Prostate gland (tissue), 2 donors: Measurements from ENCODE around the gene RYR1.

Source experiments
- POLR2A ChIP-seq: fragments of 450-650 bp; IDR thresholded peaks from one replicate; pipeline ENCODE4 v1.6.1; 2016; ENCODE audit warnings: antibody characterized with exemption, mild to moderate bottlenecking
- POLR2AphosphoS5 ChIP-seq: sonication (generic); formaldehyde crosslinking; IDR thresholded peaks from one replicate; pipeline ENCODE4 v1.6.1; 2017; ENCODE audit warnings: antibody characterized with exemption
- TF ChIP-seq, protein P1 (sequence below), 4 experiments: fragments of 200-600 bp in 2 of 4; fragments of 450-650 bp in 2 of 4; sonication (generic) in 2 of 4; IDR thresholded peaks; 1 replicate in 3 of 4; 2 replicates in 1 of 4; pipeline ENCODE4 v1.5.1; 2016 to 2019; ENCODE audit warnings: antibody characterized with exemption in 4 of 4, mild to moderate bottlenecking in 2 of 4, moderate library complexity in 2 of 4

DNA sequence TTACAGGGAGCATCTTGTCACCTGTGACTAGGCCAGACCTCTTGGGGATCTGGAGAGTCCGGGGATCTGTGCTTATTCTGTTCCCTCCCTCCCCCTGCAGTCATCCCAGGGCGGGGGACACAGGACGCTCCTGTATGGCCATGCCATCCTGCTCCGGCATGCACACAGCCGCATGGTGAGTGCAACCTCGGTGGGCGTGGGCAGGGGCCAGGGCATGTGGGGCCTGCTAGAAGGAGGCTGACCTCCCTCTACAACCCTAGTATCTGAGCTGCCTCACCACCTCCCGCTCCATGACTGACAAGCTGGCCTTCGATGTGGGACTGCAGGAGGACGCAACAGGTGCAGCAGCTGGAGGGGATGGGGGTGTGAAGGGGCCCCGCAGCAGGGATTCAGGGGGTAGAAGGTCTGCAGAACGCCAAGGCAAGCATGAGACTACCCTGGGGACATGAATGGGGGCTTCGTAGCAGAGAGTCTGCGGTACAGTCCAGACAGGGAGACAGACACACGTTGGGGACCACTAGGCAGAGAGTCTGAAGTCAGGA is 10.0 kb downstream of the RYR1 start:
- TF ChIP-seq POLR2A (no peak), POLR2AphosphoS5 (no peak)
- TF ChIP-seq, protein P1, sequence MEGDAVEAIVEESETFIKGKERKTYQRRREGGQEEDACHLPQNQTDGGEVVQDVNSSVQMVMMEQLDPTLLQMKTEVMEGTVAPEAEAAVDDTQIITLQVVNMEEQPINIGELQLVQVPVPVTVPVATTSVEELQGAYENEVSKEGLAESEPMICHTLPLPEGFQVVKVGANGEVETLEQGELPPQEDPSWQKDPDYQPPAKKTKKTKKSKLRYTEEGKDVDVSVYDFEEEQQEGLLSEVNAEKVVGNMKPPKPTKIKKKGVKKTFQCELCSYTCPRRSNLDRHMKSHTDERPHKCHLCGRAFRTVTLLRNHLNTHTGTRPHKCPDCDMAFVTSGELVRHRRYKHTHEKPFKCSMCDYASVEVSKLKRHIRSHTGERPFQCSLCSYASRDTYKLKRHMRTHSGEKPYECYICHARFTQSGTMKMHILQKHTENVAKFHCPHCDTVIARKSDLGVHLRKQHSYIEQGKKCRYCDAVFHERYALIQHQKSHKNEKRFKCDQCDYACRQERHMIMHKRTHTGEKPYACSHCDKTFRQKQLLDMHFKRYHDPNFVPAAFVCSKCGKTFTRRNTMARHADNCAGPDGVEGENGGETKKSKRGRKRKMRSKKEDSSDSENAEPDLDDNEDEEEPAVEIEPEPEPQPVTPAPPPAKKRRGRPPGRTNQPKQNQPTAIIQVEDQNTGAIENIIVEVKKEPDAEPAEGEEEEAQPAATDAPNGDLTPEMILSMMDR (IDR thresholded peaks at IDR 0.05) = no peak
